OCI-LY1 (cell line): ENCODE results near the gene CFP.

Experiments
- EZH2 ChIP-seq: fragments of 200-600 bp; sonication (generic), shearing (Covaris generic); IDR thresholded peaks from 2 replicates; pipeline ENCODE4 v1.8.0; 2017; ENCODE audit warnings: borderline replicate concordance, mixed run types, mild to moderate bottlenecking, antibody characterized with exemption, low read length, moderate library complexity, mixed read lengths
- TF ChIP-seq, protein P1 (sequence below): fragments of 200-600 bp; sonication (generic), shearing (Covaris generic); IDR thresholded peaks from 2 replicates; pipeline ENCODE4 v1.5.1; 2017; ENCODE audit warnings: mild to moderate bottlenecking, antibody characterized with exemption, low read length, moderate library complexity, mixed read lengths

DNA sequence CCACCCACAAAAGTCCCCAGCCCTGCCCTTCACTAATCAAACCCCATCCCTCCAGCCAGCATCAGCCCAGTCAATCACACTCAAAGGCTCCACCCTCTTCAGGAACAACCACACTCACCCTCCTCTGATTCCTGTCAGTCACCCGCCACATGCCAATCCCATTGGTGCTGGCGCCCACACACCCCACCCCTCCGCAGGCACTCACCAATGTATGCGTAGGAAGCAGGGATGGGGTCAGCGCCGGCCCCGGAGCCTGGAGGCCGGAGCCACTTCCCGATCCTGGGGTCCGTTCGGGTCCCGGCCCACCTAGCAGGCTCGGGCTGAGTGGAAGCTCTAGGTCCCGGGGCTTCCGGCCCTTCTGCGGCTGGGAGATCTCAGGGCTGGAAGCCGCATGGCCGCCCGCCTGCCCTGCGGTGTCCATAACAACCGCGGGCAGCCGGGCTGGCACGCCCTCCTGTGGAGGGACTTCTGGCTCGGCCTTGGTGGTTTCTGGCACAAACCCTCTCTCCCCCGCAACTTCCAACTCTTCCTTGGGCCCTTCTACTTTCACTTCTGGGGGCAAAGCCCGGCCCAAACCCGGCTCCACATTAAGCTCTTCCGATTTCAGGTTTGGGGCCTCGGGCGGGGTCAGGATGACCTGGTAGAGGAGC lies 7.9 kb upstream of the CFP start:
- TF ChIP-seq, protein P1, sequence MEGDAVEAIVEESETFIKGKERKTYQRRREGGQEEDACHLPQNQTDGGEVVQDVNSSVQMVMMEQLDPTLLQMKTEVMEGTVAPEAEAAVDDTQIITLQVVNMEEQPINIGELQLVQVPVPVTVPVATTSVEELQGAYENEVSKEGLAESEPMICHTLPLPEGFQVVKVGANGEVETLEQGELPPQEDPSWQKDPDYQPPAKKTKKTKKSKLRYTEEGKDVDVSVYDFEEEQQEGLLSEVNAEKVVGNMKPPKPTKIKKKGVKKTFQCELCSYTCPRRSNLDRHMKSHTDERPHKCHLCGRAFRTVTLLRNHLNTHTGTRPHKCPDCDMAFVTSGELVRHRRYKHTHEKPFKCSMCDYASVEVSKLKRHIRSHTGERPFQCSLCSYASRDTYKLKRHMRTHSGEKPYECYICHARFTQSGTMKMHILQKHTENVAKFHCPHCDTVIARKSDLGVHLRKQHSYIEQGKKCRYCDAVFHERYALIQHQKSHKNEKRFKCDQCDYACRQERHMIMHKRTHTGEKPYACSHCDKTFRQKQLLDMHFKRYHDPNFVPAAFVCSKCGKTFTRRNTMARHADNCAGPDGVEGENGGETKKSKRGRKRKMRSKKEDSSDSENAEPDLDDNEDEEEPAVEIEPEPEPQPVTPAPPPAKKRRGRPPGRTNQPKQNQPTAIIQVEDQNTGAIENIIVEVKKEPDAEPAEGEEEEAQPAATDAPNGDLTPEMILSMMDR, result no peak
- no peak for TF ChIP-seq EZH2
